GM19035 (cell line): ENCODE results near the gene PAM.
A peak's percentile ranks its signal among the peaks of the same experiment; 100 is the strongest.

ENCODE experiments used
- ATAC-seq: cut with Tn5 transposase; IDR thresholded peaks from one replicate; pipeline ENCODE4 v1.9.1; 2021; ENCODE audit not compliant: unreplicated experiment

The PAM gene

GRCh38 chr5:102777099-102777498 lies 22.0 kb downstream of the PAM start:
- no peak for ATAC-seq

GRCh38 chr5:102778478-102778877 lies 23.4 kb downstream of the PAM start:
- no peak for ATAC-seq

- peak; percentile 50 for ATAC-seq
These were observed 26.3 kb downstream of the PAM start for GRCh38 chr5:102781359-102781758.

GRCh38 chr5:102781786-102782185 lies 26.7 kb downstream of the PAM start:
- ATAC-seq, result peak; percentile 24

GRCh38 chr5:102782217-102782872 lies 27.2 kb downstream of the PAM start:
- ATAC-seq, result no peak

GRCh38 chr5:102787134-102787533 lies 32.0 kb downstream of the PAM start:
- no peak for ATAC-seq

GRCh38 chr5:102788788-102789187 lies 33.7 kb downstream of the PAM start:
- no peak for ATAC-seq

- no peak for ATAC-seq
These were observed 34.4 kb downstream of the PAM start for GRCh38 chr5:102789469-102789868.

GRCh38 chr5:102790748-102791147 lies 35.6 kb downstream of the PAM start:
- no peak for ATAC-seq

- no peak for ATAC-seq
These were observed 37.6 kb downstream of the PAM start for GRCh38 chr5:102792705-102793104.

- no peak for ATAC-seq
These were observed 38.9 kb downstream of the PAM start for GRCh38 chr5:102794047-102794446.

- ATAC-seq, result no peak
These were observed 39.7 kb downstream of the PAM start for GRCh38 chr5:102794677-102795331.

GRCh38 chr5:102795526-102795925 lies 40.4 kb downstream of the PAM start:
- no peak for ATAC-seq

- ATAC-seq, result no peak
These were observed 40.9 kb downstream of the PAM start for GRCh38 chr5:102796009-102796408.

GRCh38 chr5:102796498-102796897 lies 41.4 kb downstream of the PAM start:
- no peak for ATAC-seq

- ATAC-seq, result no peak
These were observed 42.3 kb downstream of the PAM start for GRCh38 chr5:102797322-102797884.

- ATAC-seq, result no peak
These were observed 43.1 kb downstream of the PAM start for GRCh38 chr5:102798104-102798785.

GRCh38 chr5:102799017-102799416 lies 43.9 kb downstream of the PAM start:
- no peak for ATAC-seq

- ATAC-seq, result no peak
These were observed 45.3 kb downstream of the PAM start for GRCh38 chr5:102800427-102800826.

GRCh38 chr5:102801371-102801770 lies 46.3 kb downstream of the PAM start:
- ATAC-seq, result no peak

GRCh38 chr5:102802708-102803458 lies 47.8 kb downstream of the PAM start:
- no peak for ATAC-seq
